A549 (cell line): Measurements from ENCODE around the gene POLE.

ENCODE experiments used
- POLR2AphosphoS2 ChIP-seq: conservative IDR thresholded peaks from 2 replicates; pipeline ENCODE4 v1.6.1; 2012; ENCODE audit warnings: low read length, improper control_type of control experiment, inconsistent platforms
- SMC3 ChIP-seq: fragments of >200 bp; sonication (Bioruptor Twin); formaldehyde crosslinking; IDR thresholded peaks from 3 replicates; pipeline ENCODE4 v1.6.1; 2018; ENCODE audit warnings: inconsistent platforms
- TF ChIP-seq, protein P1 (sequence below): fragments of >200 bp; sonication (Bioruptor Twin); formaldehyde crosslinking; IDR thresholded peaks from 3 replicates; pipeline ENCODE4 v1.5.1; 2016
- TF ChIP-seq, protein P2 (sequence below): fragments of 250-450 bp; sonication (Bioruptor Pico); IDR thresholded peaks from 2 replicates; pipeline ENCODE4 v1.5.0; 2021; ENCODE audit warnings: mild to moderate bottlenecking, moderate library complexity, borderline replicate concordance

DNA sequence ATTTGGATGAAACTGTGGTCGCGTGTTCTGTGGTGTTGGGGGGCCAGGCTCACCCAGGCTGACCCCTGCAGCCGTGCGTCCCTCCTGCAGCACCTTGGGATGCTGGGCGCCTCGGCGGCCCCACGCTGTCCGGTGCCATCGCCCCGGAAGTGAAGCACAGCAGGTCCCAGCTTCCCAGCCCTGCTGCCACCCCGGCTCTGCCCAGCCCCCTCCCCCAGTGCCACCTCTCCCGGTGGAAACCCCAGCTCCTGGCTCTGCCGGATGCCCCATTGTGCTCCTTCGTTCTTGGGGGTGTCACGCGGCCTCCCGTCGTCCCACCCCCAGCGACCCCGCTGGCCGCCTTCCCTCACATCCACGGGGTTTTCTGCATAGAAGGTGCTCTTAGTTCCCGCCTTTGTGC, 102.0 kb downstream of the POLE start:
- TF ChIP-seq, protein P1, sequence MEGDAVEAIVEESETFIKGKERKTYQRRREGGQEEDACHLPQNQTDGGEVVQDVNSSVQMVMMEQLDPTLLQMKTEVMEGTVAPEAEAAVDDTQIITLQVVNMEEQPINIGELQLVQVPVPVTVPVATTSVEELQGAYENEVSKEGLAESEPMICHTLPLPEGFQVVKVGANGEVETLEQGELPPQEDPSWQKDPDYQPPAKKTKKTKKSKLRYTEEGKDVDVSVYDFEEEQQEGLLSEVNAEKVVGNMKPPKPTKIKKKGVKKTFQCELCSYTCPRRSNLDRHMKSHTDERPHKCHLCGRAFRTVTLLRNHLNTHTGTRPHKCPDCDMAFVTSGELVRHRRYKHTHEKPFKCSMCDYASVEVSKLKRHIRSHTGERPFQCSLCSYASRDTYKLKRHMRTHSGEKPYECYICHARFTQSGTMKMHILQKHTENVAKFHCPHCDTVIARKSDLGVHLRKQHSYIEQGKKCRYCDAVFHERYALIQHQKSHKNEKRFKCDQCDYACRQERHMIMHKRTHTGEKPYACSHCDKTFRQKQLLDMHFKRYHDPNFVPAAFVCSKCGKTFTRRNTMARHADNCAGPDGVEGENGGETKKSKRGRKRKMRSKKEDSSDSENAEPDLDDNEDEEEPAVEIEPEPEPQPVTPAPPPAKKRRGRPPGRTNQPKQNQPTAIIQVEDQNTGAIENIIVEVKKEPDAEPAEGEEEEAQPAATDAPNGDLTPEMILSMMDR, result no peak
- TF ChIP-seq SMC3 (no peak), POLR2AphosphoS2 (no peak)
- TF ChIP-seq, protein P2, sequence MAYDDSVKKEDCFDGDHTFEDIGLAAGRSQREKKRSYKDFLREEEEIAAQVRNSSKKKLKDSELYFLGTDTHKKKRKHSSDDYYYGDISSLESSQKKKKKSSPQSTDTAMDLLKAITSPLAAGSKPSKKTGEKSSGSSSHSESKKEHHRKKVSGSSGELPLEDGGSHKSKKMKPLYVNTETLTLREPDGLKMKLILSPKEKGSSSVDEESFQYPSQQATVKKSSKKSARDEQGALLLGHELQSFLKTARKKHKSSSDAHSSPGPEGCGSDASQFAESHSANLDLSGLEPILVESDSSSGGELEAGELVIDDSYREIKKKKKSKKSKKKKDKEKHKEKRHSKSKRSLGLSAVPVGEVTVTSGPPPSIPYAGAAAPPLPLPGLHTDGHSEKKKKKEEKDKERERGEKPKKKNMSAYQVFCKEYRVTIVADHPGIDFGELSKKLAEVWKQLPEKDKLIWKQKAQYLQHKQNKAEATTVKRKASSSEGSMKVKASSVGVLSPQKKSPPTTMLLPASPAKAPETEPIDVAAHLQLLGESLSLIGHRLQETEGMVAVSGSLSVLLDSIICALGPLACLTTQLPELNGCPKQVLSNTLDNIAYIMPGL (CRISPR knock-in tag), result no peak
